K562 (cell line): ENCODE results near the gene ARHGEF26. TPM values are rescaled to one million over a fixed set of nuclear protein-coding genes. Genes with fewer than 3 reads are reported as not detected.

Experiments
- BRD9 ChIP-seq: fragments of 450-650 bp; IDR thresholded peaks from 2 replicates; pipeline ENCODE4 v1.6.1; 2018; ENCODE audit warnings: low read depth; ENCODE audit not compliant: partially characterized antibody
- CREM ChIP-seq: IDR thresholded peaks from 2 replicates; pipeline ENCODE4 v1.6.1; 2014; ENCODE audit warnings: antibody characterized with exemption, low read depth
- FOXJ2 ChIP-seq: fragments of 200-800 bp; sonication (Bioruptor generic); IDR thresholded peaks from 2 replicates; pipeline ENCODE4 v1.6.1; 2016; ENCODE audit warnings: missing genetic modification characterization, missing compliant biosample characterization
- KAT7 ChIP-seq: sonication (generic); formaldehyde crosslinking; IDR thresholded peaks from 2 replicates; pipeline ENCODE4 v1.8.0; 2022; ENCODE audit warnings: missing genetic modification reagents, mild to moderate bottlenecking, borderline replicate concordance
- KLF16 ChIP-seq: IDR thresholded peaks from 2 replicates; pipeline ENCODE4 v1.6.1; 2016; ENCODE audit warnings: antibody characterized with exemption
- PML ChIP-seq: IDR thresholded peaks from 2 replicates; pipeline ENCODE4 v1.6.1; 2012; ENCODE audit warnings: low read length, inconsistent platforms
- RAD21 ChIP-seq, 2 experiments: fragments of 250-450 bp in 1 of 2; fragments of 450-650 bp in 1 of 2; sonication (Bioruptor Pico) in 1 of 2; formaldehyde crosslinking in 1 of 2; IDR thresholded peaks in 1 of 2; conservative IDR thresholded peaks in 1 of 2; 2 replicates each; pipeline versions ENCODE4 v1.4.0 to v1.8.0; 2020 to 2022; ENCODE audit warnings: mild to moderate bottlenecking in 2 of 2, moderate library complexity in 1 of 2
- SPI1 ChIP-seq: IDR thresholded peaks from 2 replicates; pipeline ENCODE4 v1.6.1; 2011; ENCODE audit warnings: low read depth, low read length, control low read depth, borderline replicate concordance
- XRCC5 ChIP-seq: fragments of 200-400 bp; formaldehyde crosslinking; IDR thresholded peaks from 2 replicates; pipeline ENCODE4 v1.6.1; 2017; ENCODE audit warnings: low read depth, mild to moderate bottlenecking, low read length
- ZNF24 ChIP-seq: fragments of 450-650 bp; IDR thresholded peaks from 2 replicates; pipeline ENCODE4 v1.6.1; 2016
- ZNF76 ChIP-seq: fragments of 250-450 bp; sonication (Bioruptor Pico); IDR thresholded peaks from 2 replicates; pipeline ENCODE4 v1.4.0; 2020; ENCODE audit warnings: mild to moderate bottlenecking, moderate library complexity, borderline replicate concordance
- polyA plus RNA-seq, 8 experiments: library from polyadenylated mRNA; depleted of rRNA in 4 of 8; stranded (reverse) in 5 of 8; unstranded in 3 of 8; fragments of >200 nt; fragmentation: Nextera tagmentation in 2 of 8; fragmentation: Illumina TruSeq in 1 of 8; extraction: Ambion mirVana in 2 of 8; extraction: Trizol in 1 of 8; gene quantifications; 2 replicates each; pipeline versions ENCODE4 v1.2.1 to v1.2.3, GENCODE V29; 2011 to 2014; ENCODE audit warnings: inconsistent platforms in 1 of 8, missing spikeins in 1 of 8
- total RNA-seq, 7 experiments: library from RNA; depleted of rRNA in 6 of 7; stranded (reverse); fragments of >200 nt in 6 of 7; fragmentation: Illumina TruSeq in 2 of 7; extraction: Trizol in 2 of 7; gene quantifications; 2 replicates each; pipeline versions ENCODE4 v1.2.1 to v1.2.3, GENCODE V29; 2011 to 2021; ENCODE audit warnings: low replicate concordance in 1 of 7
- TF ChIP-seq, protein P1 (sequence below): fragments of 450-650 bp; formaldehyde crosslinking; IDR thresholded peaks from 2 replicates; pipeline ENCODE4 v1.4.0; 2020; ENCODE audit warnings: mild to moderate bottlenecking, moderate library complexity
- TF ChIP-seq, protein P2 (sequence below), 2 experiments: fragments of 450-650 bp; formaldehyde crosslinking in 1 of 2; IDR thresholded peaks; 2 replicates each; pipeline versions ENCODE4 v1.4.0 to v1.6.1; 2014 to 2020; ENCODE audit warnings: mild to moderate bottlenecking in 2 of 2, borderline replicate concordance in 1 of 2, low read depth in 1 of 2
- TF ChIP-seq, protein P3 (sequence below): sonication (generic); formaldehyde crosslinking; IDR thresholded peaks from 2 replicates; pipeline ENCODE4 v1.8.1; 2023; ENCODE audit warnings: mild to moderate bottlenecking, missing genetic modification reagents

ARHGEF26 gene
- total and polyA plus RNA-seq, 9 of the 15 experiments (the other 6 are each of a cell fraction or from before 2014, with no cell fraction given), result 0.01 to 0.11 (median 0.04) TPM; not detected in 2

- TF ChIP-seq, protein P1, sequence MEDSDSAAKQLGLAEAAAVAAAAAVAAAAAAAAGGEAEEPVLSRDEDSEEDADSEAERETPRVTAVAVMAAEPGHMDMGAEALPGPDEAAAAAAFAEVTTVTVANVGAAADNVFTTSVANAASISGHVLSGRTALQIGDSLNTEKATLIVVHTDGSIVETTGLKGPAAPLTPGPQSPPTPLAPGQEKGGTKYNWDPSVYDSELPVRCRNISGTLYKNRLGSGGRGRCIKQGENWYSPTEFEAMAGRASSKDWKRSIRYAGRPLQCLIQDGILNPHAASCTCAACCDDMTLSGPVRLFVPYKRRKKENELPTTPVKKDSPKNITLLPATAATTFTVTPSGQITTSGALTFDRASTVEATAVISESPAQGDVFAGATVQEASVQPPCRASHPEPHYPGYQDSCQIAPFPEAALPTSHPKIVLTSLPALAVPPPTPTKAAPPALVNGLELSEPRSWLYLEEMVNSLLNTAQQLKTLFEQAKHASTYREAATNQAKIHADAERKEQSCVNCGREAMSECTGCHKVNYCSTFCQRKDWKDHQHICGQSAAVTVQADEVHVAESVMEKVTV (CRISPR knock-in tag), result peak; percentile 54; the same call in 1 of the 2 replicates
- TF ChIP-seq, protein P2, sequence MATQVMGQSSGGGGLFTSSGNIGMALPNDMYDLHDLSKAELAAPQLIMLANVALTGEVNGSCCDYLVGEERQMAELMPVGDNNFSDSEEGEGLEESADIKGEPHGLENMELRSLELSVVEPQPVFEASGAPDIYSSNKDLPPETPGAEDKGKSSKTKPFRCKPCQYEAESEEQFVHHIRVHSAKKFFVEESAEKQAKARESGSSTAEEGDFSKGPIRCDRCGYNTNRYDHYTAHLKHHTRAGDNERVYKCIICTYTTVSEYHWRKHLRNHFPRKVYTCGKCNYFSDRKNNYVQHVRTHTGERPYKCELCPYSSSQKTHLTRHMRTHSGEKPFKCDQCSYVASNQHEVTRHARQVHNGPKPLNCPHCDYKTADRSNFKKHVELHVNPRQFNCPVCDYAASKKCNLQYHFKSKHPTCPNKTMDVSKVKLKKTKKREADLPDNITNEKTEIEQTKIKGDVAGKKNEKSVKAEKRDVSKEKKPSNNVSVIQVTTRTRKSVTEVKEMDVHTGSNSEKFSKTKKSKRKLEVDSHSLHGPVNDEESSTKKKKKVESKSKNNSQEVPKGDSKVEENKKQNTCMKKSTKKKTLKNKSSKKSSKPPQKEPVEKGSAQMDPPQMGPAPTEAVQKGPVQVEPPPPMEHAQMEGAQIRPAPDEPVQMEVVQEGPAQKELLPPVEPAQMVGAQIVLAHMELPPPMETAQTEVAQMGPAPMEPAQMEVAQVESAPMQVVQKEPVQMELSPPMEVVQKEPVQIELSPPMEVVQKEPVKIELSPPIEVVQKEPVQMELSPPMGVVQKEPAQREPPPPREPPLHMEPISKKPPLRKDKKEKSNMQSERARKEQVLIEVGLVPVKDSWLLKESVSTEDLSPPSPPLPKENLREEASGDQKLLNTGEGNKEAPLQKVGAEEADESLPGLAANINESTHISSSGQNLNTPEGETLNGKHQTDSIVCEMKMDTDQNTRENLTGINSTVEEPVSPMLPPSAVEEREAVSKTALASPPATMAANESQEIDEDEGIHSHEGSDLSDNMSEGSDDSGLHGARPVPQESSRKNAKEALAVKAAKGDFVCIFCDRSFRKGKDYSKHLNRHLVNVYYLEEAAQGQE (IDR thresholded peaks at IDR 0.05; ENCODE audit: borderline replicate concordance), result peak; percentile 70; the same call in 1 of the 2 replicates
- TF ChIP-seq, protein P2 (CRISPR knock-in tag; IDR thresholded peaks at IDR 0.05; ENCODE audit: low read depth), result no peak
- TF ChIP-seq, protein P3, sequence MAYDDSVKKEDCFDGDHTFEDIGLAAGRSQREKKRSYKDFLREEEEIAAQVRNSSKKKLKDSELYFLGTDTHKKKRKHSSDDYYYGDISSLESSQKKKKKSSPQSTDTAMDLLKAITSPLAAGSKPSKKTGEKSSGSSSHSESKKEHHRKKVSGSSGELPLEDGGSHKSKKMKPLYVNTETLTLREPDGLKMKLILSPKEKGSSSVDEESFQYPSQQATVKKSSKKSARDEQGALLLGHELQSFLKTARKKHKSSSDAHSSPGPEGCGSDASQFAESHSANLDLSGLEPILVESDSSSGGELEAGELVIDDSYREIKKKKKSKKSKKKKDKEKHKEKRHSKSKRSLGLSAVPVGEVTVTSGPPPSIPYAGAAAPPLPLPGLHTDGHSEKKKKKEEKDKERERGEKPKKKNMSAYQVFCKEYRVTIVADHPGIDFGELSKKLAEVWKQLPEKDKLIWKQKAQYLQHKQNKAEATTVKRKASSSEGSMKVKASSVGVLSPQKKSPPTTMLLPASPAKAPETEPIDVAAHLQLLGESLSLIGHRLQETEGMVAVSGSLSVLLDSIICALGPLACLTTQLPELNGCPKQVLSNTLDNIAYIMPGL, result no peak
- TF ChIP-seq PML (no peak), CREM (peak; percentile 12; the same call in 1 of the 2 replicates), BRD9 (no peak), RAD21 (CRISPR knock-in tag; conservative IDR thresholded peaks at IDR 0.05 in 1 of 2, IDR thresholded peaks at IDR 0.05 in 1 of 2) (peak; percentile 76 to 86), KLF16 (peak; percentile 40; the same call in 1 of the 2 replicates), KAT7 (no peak), XRCC5 (0 out of 2 replicates have a peak, but pooled peaks have one; percentile 30), ZNF24 (no peak), ZNF76 (CRISPR knock-in tag) (no peak), FOXJ2 (tag) (0 out of 2 replicates have a peak, but pooled peaks have one; percentile 35), SPI1 (0 out of 2 replicates have a peak, but pooled peaks have one; percentile 37)
These were observed 131.8 kb downstream of the ARHGEF26 start (continued) for GRCh38 chr3:154252759-154253638.
